GM12872 (cell line): ENCODE measurements around the gene RAG2.

Experiments
- TF ChIP-seq, protein P1 (sequence below): IDR thresholded peaks from 3 replicates; pipeline ENCODE4 v1.5.1; 2011; ENCODE audit warnings: low read depth, mild to moderate bottlenecking, low read length, moderate library complexity; ENCODE audit not compliant: insufficient read depth

The RAG2 gene

DNA sequence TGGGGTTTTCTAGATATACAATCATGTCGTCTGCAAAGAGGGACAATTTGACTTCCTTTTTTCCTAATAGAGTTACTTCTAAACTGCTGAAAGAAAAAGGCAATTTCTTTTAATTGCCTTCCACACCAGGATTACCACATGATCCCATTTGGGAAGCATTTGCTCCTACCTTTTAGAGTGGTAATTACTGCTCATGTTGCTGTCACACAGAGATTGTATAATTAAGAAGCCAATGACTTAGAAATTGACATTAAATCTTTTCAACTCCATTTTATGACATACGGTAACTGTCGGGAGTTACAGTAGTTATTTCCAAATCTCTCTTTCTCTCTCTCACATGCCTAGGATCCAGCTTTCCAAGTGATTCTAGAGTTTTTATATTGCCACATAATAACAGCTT is 17.8 kb upstream of the RAG2 start:
- TF ChIP-seq, protein P1, sequence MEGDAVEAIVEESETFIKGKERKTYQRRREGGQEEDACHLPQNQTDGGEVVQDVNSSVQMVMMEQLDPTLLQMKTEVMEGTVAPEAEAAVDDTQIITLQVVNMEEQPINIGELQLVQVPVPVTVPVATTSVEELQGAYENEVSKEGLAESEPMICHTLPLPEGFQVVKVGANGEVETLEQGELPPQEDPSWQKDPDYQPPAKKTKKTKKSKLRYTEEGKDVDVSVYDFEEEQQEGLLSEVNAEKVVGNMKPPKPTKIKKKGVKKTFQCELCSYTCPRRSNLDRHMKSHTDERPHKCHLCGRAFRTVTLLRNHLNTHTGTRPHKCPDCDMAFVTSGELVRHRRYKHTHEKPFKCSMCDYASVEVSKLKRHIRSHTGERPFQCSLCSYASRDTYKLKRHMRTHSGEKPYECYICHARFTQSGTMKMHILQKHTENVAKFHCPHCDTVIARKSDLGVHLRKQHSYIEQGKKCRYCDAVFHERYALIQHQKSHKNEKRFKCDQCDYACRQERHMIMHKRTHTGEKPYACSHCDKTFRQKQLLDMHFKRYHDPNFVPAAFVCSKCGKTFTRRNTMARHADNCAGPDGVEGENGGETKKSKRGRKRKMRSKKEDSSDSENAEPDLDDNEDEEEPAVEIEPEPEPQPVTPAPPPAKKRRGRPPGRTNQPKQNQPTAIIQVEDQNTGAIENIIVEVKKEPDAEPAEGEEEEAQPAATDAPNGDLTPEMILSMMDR: no peak

DNA sequence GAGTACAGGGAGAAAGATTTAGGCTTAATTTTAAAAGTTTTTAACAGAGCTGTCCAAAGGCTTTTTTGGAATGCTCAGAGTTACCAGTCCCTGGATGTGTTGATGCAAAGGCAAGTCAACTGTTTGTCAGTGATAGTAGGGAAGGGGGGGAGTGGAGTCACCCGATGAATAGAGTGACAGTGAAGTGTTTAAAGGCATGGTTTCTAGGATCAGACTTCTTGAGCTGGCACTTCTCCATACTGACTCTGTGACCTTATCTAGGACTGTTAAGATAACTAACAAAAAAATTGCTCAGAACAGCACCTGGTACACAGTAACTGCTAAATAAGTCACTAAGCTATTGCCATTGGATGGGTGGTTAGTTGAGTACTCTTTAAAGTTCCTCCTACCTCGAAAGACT is 11.3 kb upstream of the RAG2 start:
- TF ChIP-seq, protein P1: no peak

DNA sequence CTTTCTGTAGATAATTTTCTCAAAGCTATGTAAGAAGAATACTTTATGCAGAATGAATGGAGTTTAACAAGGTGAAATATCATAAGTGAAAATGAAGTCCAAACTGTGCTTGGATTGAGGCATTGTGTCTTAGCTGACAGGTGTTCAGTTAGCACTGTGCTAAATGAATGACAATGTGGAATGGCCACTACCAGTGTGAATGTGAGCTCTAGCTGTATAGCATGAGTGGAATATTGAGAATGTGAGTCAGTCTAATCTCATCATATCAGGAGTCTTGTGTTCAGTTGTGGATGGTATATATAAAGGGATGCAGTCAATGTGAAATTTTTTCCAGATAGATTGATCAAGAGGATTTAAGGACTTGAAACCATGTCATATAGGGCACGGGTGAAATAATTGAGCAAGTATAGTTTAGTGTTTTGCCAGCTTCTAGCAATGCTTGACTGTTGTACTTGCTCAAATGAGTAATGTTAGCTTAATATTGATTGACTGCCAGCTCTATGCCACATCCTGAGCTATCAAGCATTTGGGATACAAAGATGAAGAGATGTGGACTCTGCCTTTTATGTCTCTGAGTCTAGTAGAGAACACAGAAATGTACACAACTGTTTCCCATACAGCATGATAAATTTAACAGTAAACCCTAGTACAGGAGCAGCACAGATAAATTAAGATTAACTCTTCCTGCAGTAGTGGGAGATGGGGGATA is 10.6 kb upstream of the RAG2 start:
- TF ChIP-seq, protein P1: no peak

DNA sequence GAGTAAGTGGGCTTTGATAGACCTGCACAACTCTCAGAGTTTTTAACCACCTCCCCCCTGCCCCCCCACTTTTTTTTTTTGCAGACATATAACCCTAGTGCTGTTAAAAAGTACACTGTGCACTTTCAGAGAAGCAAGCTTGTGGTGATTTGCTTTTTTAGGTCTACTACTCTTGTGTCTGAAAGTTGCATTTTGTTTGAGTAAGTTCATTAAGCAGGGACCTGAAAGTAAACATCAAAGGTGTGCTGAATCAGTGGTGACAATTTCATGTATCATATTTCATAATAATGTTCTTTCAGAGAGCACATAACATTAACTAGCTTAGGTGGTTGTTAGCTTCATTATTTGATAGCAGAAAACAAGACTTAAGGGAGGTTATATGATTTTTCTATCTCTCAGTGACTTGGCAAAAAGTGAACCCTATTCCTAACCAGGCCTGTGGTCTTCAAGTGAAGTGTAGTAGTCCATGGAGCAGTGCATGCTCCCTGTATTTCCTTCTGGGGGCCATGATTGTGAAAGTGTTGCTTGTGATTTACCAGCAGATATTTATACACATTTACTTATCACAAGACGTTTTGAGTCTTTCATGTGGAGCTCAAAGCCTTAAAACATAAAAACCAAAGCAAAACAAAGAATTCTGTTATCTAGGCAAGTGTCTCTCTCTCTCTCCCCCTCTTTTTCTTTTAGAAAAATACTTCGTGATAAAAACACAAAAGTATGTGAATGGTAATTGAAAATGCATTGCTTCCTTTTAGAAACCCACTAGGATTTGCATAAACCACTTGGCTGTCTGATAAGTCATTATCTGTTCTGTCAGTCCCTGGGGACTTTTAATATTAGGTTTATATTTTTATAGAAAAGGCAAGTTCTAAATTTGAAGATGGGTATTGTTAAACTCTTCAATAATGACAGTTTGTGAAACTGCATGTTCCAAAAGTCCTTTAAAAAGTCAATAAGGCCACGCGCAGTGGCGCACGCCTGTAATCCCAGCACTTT is 7.5 kb upstream of the RAG2 start:
- TF ChIP-seq, protein P1: no peak

DNA sequence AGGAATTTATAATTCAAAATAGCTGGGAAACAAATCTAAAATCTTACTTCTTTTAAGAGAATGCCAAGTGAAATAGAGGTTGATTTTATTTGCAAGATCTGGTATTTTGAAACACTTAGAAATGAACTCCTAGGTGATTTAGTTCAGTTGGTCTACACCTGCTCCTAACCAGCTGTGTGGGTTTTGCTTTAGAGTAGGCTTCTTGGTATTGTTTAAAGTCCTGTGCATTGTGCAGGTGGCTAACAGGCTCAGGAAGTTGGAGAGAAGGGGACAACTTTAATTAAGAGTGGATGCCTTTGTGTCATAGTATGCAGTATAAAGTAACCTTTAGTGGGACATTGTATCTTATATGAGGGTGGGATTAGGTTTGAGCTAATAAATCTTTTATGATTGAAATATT is 4.1 kb upstream of the RAG2 start:
- TF ChIP-seq, protein P1: no peak

DNA sequence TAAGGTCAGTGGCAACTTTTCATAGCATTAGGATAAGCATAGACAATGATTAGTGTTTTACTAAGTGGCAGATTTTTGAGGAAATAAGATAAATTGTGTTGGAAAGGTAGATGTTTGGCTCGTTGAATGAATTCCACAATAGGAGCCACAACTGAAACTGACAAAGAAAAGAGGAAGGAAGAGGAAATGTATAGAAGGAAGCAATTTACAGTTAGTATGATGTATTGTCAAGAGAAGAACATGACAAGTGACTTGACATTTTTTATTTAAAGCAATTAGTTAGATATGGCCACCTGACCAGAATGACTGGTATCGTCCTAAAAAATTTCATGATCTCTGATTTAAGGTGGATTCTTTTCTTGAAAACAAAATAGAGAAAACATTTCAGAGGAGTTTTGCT is 3.1 kb upstream of the RAG2 start:
- TF ChIP-seq, protein P1: no peak

DNA sequence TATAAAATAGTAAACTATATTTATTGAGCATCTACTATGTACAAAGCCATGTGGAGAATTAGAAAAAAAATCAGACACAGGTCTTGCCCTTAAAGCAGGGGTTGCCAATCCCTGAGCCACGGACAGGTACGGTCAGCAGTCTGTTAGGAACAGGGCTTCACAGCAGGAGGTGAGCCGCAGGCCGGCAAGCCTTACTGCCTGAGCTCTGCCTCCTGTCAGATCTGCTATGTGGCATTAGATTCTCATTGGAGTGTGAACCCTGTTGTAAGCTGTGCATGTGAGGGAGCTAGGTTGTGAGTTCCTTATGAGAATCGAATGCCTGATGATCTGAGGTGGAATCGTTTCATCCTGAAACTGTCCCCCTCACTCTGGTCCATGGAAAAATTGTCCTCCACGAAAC is 2.1 kb upstream of the RAG2 start:
- TF ChIP-seq, protein P1: no peak
